IMR-90 (cell line): ENCODE measurements around the gene HMG20A. TPM values are rescaled to one million over a fixed set of nuclear protein-coding genes. Genes with fewer than 3 reads are reported as not detected.

Source experiments
- ATAC-seq: fragments of 200-7000 bp; cut with Tn5 transposase; 2 replicates; pipeline ENCODE4 v1.9.1; 2020; ENCODE audit warnings: low read depth, mild to moderate bottlenecking, moderate library complexity
- BruUV-seq: library from RNA; stranded (reverse); fragments of 400-500 nt; replicated peaks from 2 replicates; lab custom pipeline; 2021; lab: Mats Ljungman, UMichigan
- CTCF ChIA-PET: fragments of 300-600 bp; formaldehyde crosslinking; extraction: SDS; loops from one replicate; lab custom pipeline; 2021; ENCODE audit warnings: antibody characterized with exemption; lab: Yijun Ruan, JAX
- POLR2A ChIA-PET: fragments of 300-600 bp; sonication (Branson Sonifier 250); formaldehyde crosslinking; loops from one replicate; lab custom pipeline; 2022; ENCODE audit warnings: antibody characterized with exemption; ENCODE audit not compliant: unreplicated experiment; lab: Charles Lee
- DNase-seq: peaks from one replicate; pipeline ENCODE4 v3.0.0; 2013
- H2AFZ ChIP-seq: replicated peaks from 2 replicates; pipeline ENCODE3; 2013; ENCODE audit warnings: low read length, mild to moderate bottlenecking; ENCODE audit not compliant: poor library complexity
- H2AK5ac ChIP-seq: 2 replicates; pipeline ENCODE4 v1.6.1; 2013; ENCODE audit warnings: low read depth, low read length, inconsistent platforms
- H2AK9ac ChIP-seq: replicated peaks from 2 replicates; pipeline ENCODE3; 2013; ENCODE audit warnings: mild to moderate bottlenecking, low read depth, low read length, moderate library complexity; ENCODE audit not compliant: poor library complexity
- H2BK120ac ChIP-seq: 2 replicates; pipeline ENCODE4 v1.6.1; 2013; ENCODE audit warnings: low read depth, low read length, inconsistent platforms
- H2BK15ac ChIP-seq: 3 replicates; pipeline ENCODE4 v1.6.1; 2013; ENCODE audit warnings: low read depth, low read length, inconsistent platforms
- H2BK20ac ChIP-seq: 2 replicates; pipeline ENCODE4 v1.6.1; 2013; ENCODE audit warnings: low read depth, mild to moderate bottlenecking, inconsistent platforms, low read length, moderate library complexity
- H2BK5ac ChIP-seq: 2 replicates; pipeline ENCODE4 v1.6.1; 2013; ENCODE audit warnings: mild to moderate bottlenecking, low read depth, low read length, inconsistent platforms; ENCODE audit not compliant: poor library complexity, severe bottlenecking
- H3K14ac ChIP-seq: replicated peaks from 2 replicates; pipeline ENCODE4 v1.6.1; 2013; ENCODE audit warnings: low read depth, low read length, inconsistent platforms
- H3K18ac ChIP-seq: 2 replicates; pipeline ENCODE4 v1.6.1; 2013; ENCODE audit warnings: low read depth, low read length, control low read depth
- H3K23ac ChIP-seq: 2 replicates; pipeline ENCODE4 v1.6.1; 2013; ENCODE audit warnings: low read depth, low read length, inconsistent platforms
- H3K27ac ChIP-seq: 2 replicates; pipeline ENCODE4 v1.5.1; 2013; ENCODE audit warnings: mild to moderate bottlenecking, control low read depth, low read length; ENCODE audit not compliant: insufficient read depth
- H3K27me3 ChIP-seq: 2 replicates; pipeline ENCODE4 v1.6.1; 2013; ENCODE audit warnings: low read length; ENCODE audit not compliant: control insufficient read depth, insufficient read depth
- H3K36me3 ChIP-seq: 2 replicates; pipeline ENCODE4 v1.6.1; 2013; ENCODE audit warnings: low read length, mixed read lengths; ENCODE audit not compliant: control insufficient read depth, insufficient read depth
- H3K4ac ChIP-seq: 2 replicates; pipeline ENCODE4 v1.6.1; 2013; ENCODE audit warnings: low read depth, low read length, inconsistent platforms
- H3K4me1 ChIP-seq: 2 replicates; pipeline ENCODE4 v1.6.1; 2013; ENCODE audit warnings: low read length, mixed read lengths; ENCODE audit not compliant: control insufficient read depth, insufficient read depth
- H3K4me2 ChIP-seq: 2 replicates; pipeline ENCODE4 v1.6.1; 2013; ENCODE audit warnings: low read depth, mild to moderate bottlenecking, control low read depth, low read length, moderate library complexity
- H3K4me3 ChIP-seq: 2 replicates; pipeline ENCODE4 v1.5.1; 2013; ENCODE audit warnings: low read depth, mild to moderate bottlenecking, control low read depth, low read length, moderate library complexity; ENCODE audit not compliant: insufficient read depth
- H3K56ac ChIP-seq: 2 replicates; pipeline ENCODE4 v1.6.1; 2013; ENCODE audit warnings: low read length, inconsistent platforms; ENCODE audit not compliant: insufficient read depth; ENCODE audit errors: extremely low read depth
- H3K79me1 ChIP-seq, 2 experiments: 2 replicates each; pipeline ENCODE4 v1.6.1; 2013; ENCODE audit warnings: low read length in 2 of 2, inconsistent platforms in 1 of 2, low read depth in 1 of 2
- H3K9ac ChIP-seq: 2 replicates; pipeline ENCODE4 v1.6.1; 2013; ENCODE audit warnings: low read depth, low read length, control low read depth
- H3K9me1 ChIP-seq: 2 replicates; pipeline ENCODE4 v1.6.1; 2013; ENCODE audit warnings: low read length, inconsistent platforms; ENCODE audit not compliant: insufficient read depth
- H3K9me3 ChIP-seq: 2 replicates; pipeline ENCODE4 v1.6.1; 2013; ENCODE audit warnings: low read length; ENCODE audit not compliant: control insufficient read depth, insufficient read depth
- H4K20me1 ChIP-seq: 2 replicates; pipeline ENCODE4 v1.6.1; 2013; ENCODE audit warnings: low read length, inconsistent platforms; ENCODE audit not compliant: insufficient read depth
- H4K5ac ChIP-seq: 2 replicates; pipeline ENCODE4 v1.6.1; 2013; ENCODE audit warnings: mild to moderate bottlenecking, low read depth, low read length, control low read depth
- H4K8ac ChIP-seq, 2 experiments: 2 replicates each; pipeline ENCODE4 v1.6.1; 2013; ENCODE audit warnings: low read depth in 2 of 2, low read length in 2 of 2, control low read depth in 1 of 2, inconsistent platforms in 1 of 2
- H4K91ac ChIP-seq: 2 replicates; pipeline ENCODE4 v1.6.1; 2013; ENCODE audit warnings: low read depth, low read length, inconsistent platforms; ENCODE audit not compliant: insufficient read depth
- BHLHE40 ChIP-seq: fragments of 150-350 bp; IDR thresholded peaks from 2 replicates; pipeline ENCODE4 v1.6.1; 2016; ENCODE audit warnings: mild to moderate bottlenecking, low read depth, low read length
- CEBPB ChIP-seq: IDR thresholded peaks from 2 replicates; pipeline ENCODE4 v1.6.1; 2012; ENCODE audit warnings: low read depth, low read length, improper control_type of control experiment
- CHD1 ChIP-seq: IDR thresholded peaks from 2 replicates; pipeline ENCODE4 v1.6.1; 2012; ENCODE audit warnings: low read depth, low read length, improper control_type of control experiment
- CTCF ChIP-seq: conservative IDR thresholded peaks from 2 replicates; pipeline ENCODE4 v1.5.1; 2012; ENCODE audit warnings: mild to moderate bottlenecking, low read depth, low read length, improper control_type of control experiment
- ELK1 ChIP-seq: fragments of 150-350 bp; IDR thresholded peaks from 2 replicates; pipeline ENCODE4 v1.6.1; 2016; ENCODE audit warnings: low read depth, mild to moderate bottlenecking, low read length, moderate library complexity, borderline replicate concordance
- FOS ChIP-seq: fragments of 150-350 bp; IDR thresholded peaks from 2 replicates; pipeline ENCODE4 v1.6.1; 2016; ENCODE audit warnings: low read depth, low read length
- MAFK ChIP-seq: IDR thresholded peaks from 2 replicates; pipeline ENCODE4 v1.6.1; 2012; ENCODE audit warnings: low read depth, low read length, improper control_type of control experiment
- MAZ ChIP-seq: IDR thresholded peaks from 2 replicates; pipeline ENCODE4 v1.6.1; 2012; ENCODE audit warnings: low read depth, mild to moderate bottlenecking, low read length, improper control_type of control experiment, moderate library complexity, borderline replicate concordance
- MXI1 ChIP-seq: IDR thresholded peaks from 2 replicates; pipeline ENCODE4 v1.6.1; 2012; ENCODE audit warnings: low read depth, mild to moderate bottlenecking, low read length, moderate library complexity, borderline replicate concordance
- NFE2L2 ChIP-seq: fragments of 150-350 bp; IDR thresholded peaks from 2 replicates; pipeline ENCODE4 v1.6.1; 2016; ENCODE audit warnings: low read depth, mild to moderate bottlenecking, low read length
- POLR2A ChIP-seq: IDR thresholded peaks from 2 replicates; pipeline ENCODE4 v1.6.1; 2012; ENCODE audit warnings: mild to moderate bottlenecking, low read depth, low read length
- RAD21 ChIP-seq: IDR thresholded peaks from 2 replicates; pipeline ENCODE4 v1.6.1; 2012; ENCODE audit warnings: low read length, improper control_type of control experiment
- RCOR1 ChIP-seq: IDR thresholded peaks from 2 replicates; pipeline ENCODE4 v1.6.1; 2012; ENCODE audit warnings: mild to moderate bottlenecking, low read length, improper control_type of control experiment; ENCODE audit not compliant: insufficient replicate concordance
- RFX5 ChIP-seq: IDR thresholded peaks from 2 replicates; pipeline ENCODE4 v1.8.0; 2012; ENCODE audit warnings: low read depth, mild to moderate bottlenecking, low read length, moderate library complexity
- SMC3 ChIP-seq: fragments of 150-350 bp; IDR thresholded peaks from 2 replicates; pipeline ENCODE4 v1.6.1; 2016; ENCODE audit warnings: low read depth, mild to moderate bottlenecking, antibody characterized with exemption, low read length, moderate library complexity
- WGBS, 2 experiments: methylation state at CpG; one replicate each; pipeline versions ENCODE4 v1.1.5 to v1.1.7; 2013; ENCODE audit warnings: missing lambda C conversion rate in 2 of 2; ENCODE audit not compliant: insufficient read length in 1 of 2; ENCODE audit errors: extremely low coverage in 2 of 2; 5-methylcytosine and 5-hydroxymethylcytosine counted together
- dilution Hi-C: fragments of 300-500 bp; cut with HindIII; formaldehyde crosslinking; loops from one replicate; pipeline ENCODE4 v1.14.3; 2018; ENCODE audit warnings: low sequenced_read_pairs; ENCODE audit not compliant: unreplicated experiment
- in situ Hi-C: fragments of 300-500 bp; cut with MboI; formaldehyde crosslinking; loops from 3 replicates; pipeline ENCODE4 v1.14.3; 2019; ENCODE audit warnings: low sequenced_read_pairs, inconsistent platforms, mixed read lengths
- intact Hi-C: fragments of 100-400 bp; cut with micrococcal nuclease; formaldehyde crosslinking; loops from 2 replicates; pipeline ENCODE4 v1.10.0; 2022
- polyA plus RNA-seq, 3 experiments: library from polyadenylated mRNA; depleted of rRNA; stranded (reverse); fragments of >200 nt; gene quantifications; 2 replicates each; pipeline ENCODE4 v1.2.3, GENCODE V29; 2012; ENCODE audit warnings: low replicate concordance in 1 of 3
- total RNA-seq: library from RNA; depleted of rRNA; stranded (reverse); fragments of >200 nt; gene quantifications from 2 replicates; pipeline ENCODE4 v1.2.3, GENCODE V29; 2012
- TF ChIP-seq, protein P1 (sequence below): fragments of 150-350 bp; IDR thresholded peaks from 2 replicates; pipeline ENCODE4 v1.6.1; 2017; ENCODE audit warnings: mild to moderate bottlenecking, antibody characterized with exemption, low read length, low read depth

Gene HMG20A
- total and polyA plus RNA-seq, 2 of the 4 experiments (the other 2 are of a cell fraction) = 22.3 to 25.3 TPM

- no peak overlapping the region for H2AK9ac ChIP-seq
- no peaks in the 10 kb centered on the region; the same call in 1 of the 2 replicates for H3K36me3 ChIP-seq
- H3K4ac ChIP-seq = no peak overlapping the region
- no peaks in the 10 kb centered on the region for H3K4me1 ChIP-seq
- H3K27ac ChIP-seq = no peak overlapping the region
- no peak overlapping the region for H2AK5ac ChIP-seq
- H3K9ac ChIP-seq = no peak overlapping the region
- intact Hi-C loops (no loop called here), in situ Hi-C loops (no loop called here), dilution Hi-C loops (no loop called here)
- ChIA-PET POLR2A (no interaction called here), CTCF (no interaction called here)
- H3K23ac ChIP-seq = no peak overlapping the region
- H2AFZ ChIP-seq = no peak overlapping the region
- no peaks in the 10 kb centered on the region for H3K9me1 ChIP-seq
- H2BK15ac ChIP-seq = no peak overlapping the region
- H3K4me2 ChIP-seq = no peak overlapping the region
- H2BK5ac ChIP-seq = no peak overlapping the region
- WGBS, 2 experiments = no CpG with 5 or more reads among the region's 1 CpG
- no peak overlapping the region for H3K4me3 ChIP-seq
- H3K27me3 ChIP-seq = no peaks in the 10 kb centered on the region
- H3K18ac ChIP-seq = no peak overlapping the region
- no peak overlapping the region for H2BK20ac ChIP-seq
- H4K5ac ChIP-seq = no peak overlapping the region
- H3K9me3 ChIP-seq = no peaks in the 10 kb centered on the region
- peaks cover 33 to 73% of the 10 kb centered on the region in 2 experiments for H3K79me1 ChIP-seq
- no peak overlapping the region for H3K56ac ChIP-seq
- peaks cover 81% of the 10 kb centered on the region for H4K20me1 ChIP-seq
- DNase-seq (no peak), ATAC-seq (no peak)
- no peak overlapping the region for H4K8ac ChIP-seq
- BruUV-seq = no TSS peak
- no peak overlapping the region for H3K14ac ChIP-seq
- no peak overlapping the region for H4K91ac ChIP-seq
- TF ChIP-seq SMC3 (no peak), POLR2A (no peak), RCOR1 (no peak), RFX5 (no peak), CEBPB (no peak), CHD1 (no peak), BHLHE40 (no peak), RAD21 (no peak), MAFK (no peak), CTCF (no peak), MAZ (no peak), FOS (no peak), ELK1 (no peak), NFE2L2 (no peak), MXI1 (no peak)
- TF ChIP-seq, protein P1, sequence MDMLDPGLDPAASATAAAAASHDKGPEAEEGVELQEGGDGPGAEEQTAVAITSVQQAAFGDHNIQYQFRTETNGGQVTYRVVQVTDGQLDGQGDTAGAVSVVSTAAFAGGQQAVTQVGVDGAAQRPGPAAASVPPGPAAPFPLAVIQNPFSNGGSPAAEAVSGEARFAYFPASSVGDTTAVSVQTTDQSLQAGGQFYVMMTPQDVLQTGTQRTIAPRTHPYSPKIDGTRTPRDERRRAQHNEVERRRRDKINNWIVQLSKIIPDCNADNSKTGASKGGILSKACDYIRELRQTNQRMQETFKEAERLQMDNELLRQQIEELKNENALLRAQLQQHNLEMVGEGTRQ = no peak
- H2BK120ac ChIP-seq = no peak overlapping the region
These were observed 43.9 kb upstream of the HMG20A start for GRCh38 chr15:77376770-77377169.
